GM23338 (cell line): ENCODE results near the gene KRTAP4-3. TPM values are rescaled to one million over a fixed set of nuclear protein-coding genes. Genes with fewer than 3 reads are reported as not detected.

ENCODE experiments used
- ATAC-seq: fragments of 200-7000 bp; cut with Tn5 transposase; 3 replicates; pipeline ENCODE4 v1.9.1; 2020
- DNase-seq: peaks from one replicate; pipeline ENCODE4 v3.0.0-alpha.2; 2015; ENCODE audit warnings: low spot score
- H2AFZ ChIP-seq: fragments of 200-600 bp; sonication (generic); 2 replicates; pipeline ENCODE4 v1.8.0; 2016; ENCODE audit warnings: antibody characterized with exemption, mild to moderate bottlenecking, moderate library complexity
- H3F3A ChIP-seq: fragments of 200-600 bp; sonication (generic); replicated peaks from 2 replicates; pipeline ENCODE4 v1.8.0; 2017; ENCODE audit warnings: antibody characterized with exemption, mixed run types, low read depth
- H3K27ac ChIP-seq: fragments of 200-600 bp; sonication (generic); 2 replicates; pipeline ENCODE4 v1.6.1; 2016; ENCODE audit warnings: low read depth
- H3K27me3 ChIP-seq: fragments of 200-600 bp; sonication (generic); 2 replicates; pipeline ENCODE4 v1.8.0; 2016; ENCODE audit warnings: mild to moderate bottlenecking, mixed run types, moderate library complexity; ENCODE audit not compliant: insufficient read depth
- H3K36me3 ChIP-seq: fragments of 200-600 bp; sonication (generic); 2 replicates; pipeline ENCODE4 v1.8.0; 2016; ENCODE audit warnings: mild to moderate bottlenecking; ENCODE audit not compliant: insufficient read depth
- H3K4me1 ChIP-seq: fragments of 200-600 bp; sonication (generic); 2 replicates; pipeline ENCODE4 v1.8.0; 2016; ENCODE audit warnings: mild to moderate bottlenecking, moderate library complexity; ENCODE audit not compliant: insufficient read depth
- H3K4me2 ChIP-seq: fragments of 200-600 bp; sonication (generic); 2 replicates; pipeline ENCODE4 v1.7.1; 2017; ENCODE audit warnings: mixed run types
- H3K4me3 ChIP-seq: fragments of 200-600 bp; sonication (generic); 2 replicates; pipeline ENCODE4 v1.6.1; 2016; ENCODE audit warnings: mixed run types
- H3K79me2 ChIP-seq: fragments of 200-600 bp; sonication (generic); replicated peaks from 2 replicates; pipeline ENCODE4 v1.8.0; 2017; ENCODE audit warnings: mild to moderate bottlenecking; ENCODE audit not compliant: insufficient read depth
- H3K9me2 ChIP-seq: fragments of 200-600 bp; sonication (generic); 2 replicates; pipeline ENCODE4 v1.8.0; 2017; ENCODE audit not compliant: insufficient read depth
- H4K20me1 ChIP-seq: fragments of 200-600 bp; sonication (generic); replicated peaks from 2 replicates; pipeline ENCODE4 v1.8.0; 2017; ENCODE audit warnings: mild to moderate bottlenecking; ENCODE audit not compliant: insufficient read depth
- H3K27ac Mint-ChIP-seq: 2 replicates; pipeline ENCODE4 v1.8.0; 2020; ENCODE audit warnings: inconsistent platforms, mild to moderate bottlenecking, moderate library complexity, mixed read lengths
- H3K27me3 Mint-ChIP-seq: 3 replicates; pipeline ENCODE4 v1.8.0; 2022; ENCODE audit warnings: low read depth, mild to moderate bottlenecking, moderate library complexity, mixed read lengths, inconsistent platforms; ENCODE audit not compliant: insufficient read depth, poor library complexity
- H3K36me3 Mint-ChIP-seq: 3 replicates; pipeline ENCODE4 v1.8.0; 2021; ENCODE audit warnings: low read depth, mild to moderate bottlenecking, inconsistent platforms, moderate library complexity, mixed read lengths
- H3K4me1 Mint-ChIP-seq: 3 replicates; pipeline ENCODE4 v1.8.0; 2020; ENCODE audit warnings: mild to moderate bottlenecking, inconsistent platforms, mixed read lengths
- H3K4me3 Mint-ChIP-seq: 3 replicates; pipeline ENCODE4 v1.8.0; 2021; ENCODE audit warnings: moderate library complexity, mild to moderate bottlenecking, inconsistent platforms, mixed read lengths
- H3K9me3 Mint-ChIP-seq: 3 replicates; pipeline ENCODE4 v1.8.0; 2020; ENCODE audit warnings: moderate library complexity, mild to moderate bottlenecking, inconsistent platforms, mixed read lengths
- CREB1 ChIP-seq: fragments of 250-450 bp; sonication (Bioruptor Pico); IDR thresholded peaks from 2 replicates; pipeline ENCODE4 v1.5.0; 2020; ENCODE audit warnings: low read depth, mild to moderate bottlenecking, moderate library complexity
- EZH2 ChIP-seq: fragments of 200-600 bp; sonication (generic); IDR thresholded peaks from one replicate; pipeline ENCODE4 v1.8.0; 2017; ENCODE audit warnings: antibody characterized with exemption, mild to moderate bottlenecking, low read depth; ENCODE audit not compliant: unreplicated experiment
- EZH2phosphoT487 ChIP-seq: fragments of 200-600 bp; sonication (generic); IDR thresholded peaks from one replicate; pipeline ENCODE4 v1.8.1; 2018; ENCODE audit warnings: antibody characterized with exemption; ENCODE audit not compliant: unreplicated experiment
- JUNB ChIP-seq: IDR thresholded peaks from one replicate; pipeline ENCODE4 v1.6.1; 2016; ENCODE audit warnings: antibody characterized with exemption; ENCODE audit not compliant: unreplicated experiment
- NANOG ChIP-seq: IDR thresholded peaks from 2 replicates; pipeline ENCODE4 v1.6.1; 2016; ENCODE audit warnings: antibody characterized with exemption, borderline replicate concordance
- POLR2AphosphoS5 ChIP-seq: IDR thresholded peaks from 2 replicates; pipeline ENCODE4 v1.6.1; 2016; ENCODE audit warnings: antibody characterized with exemption, low read depth
- STAT1 ChIP-seq: IDR thresholded peaks from one replicate; pipeline ENCODE4 v1.6.1; 2016; ENCODE audit warnings: antibody characterized with exemption; ENCODE audit not compliant: unreplicated experiment
- ZNF114 ChIP-seq: fragments of 250-450 bp; sonication (Bioruptor Pico); IDR thresholded peaks from 2 replicates; pipeline ENCODE4 v1.5.0; 2020; ENCODE audit warnings: mild to moderate bottlenecking, moderate library complexity
- ZNF331 ChIP-seq: fragments of 250-450 bp; sonication (Bioruptor Pico); IDR thresholded peaks from 2 replicates; pipeline ENCODE4 v1.5.0; 2020; ENCODE audit warnings: low read depth, mild to moderate bottlenecking, moderate library complexity
- polyA plus RNA-seq: library from polyadenylated mRNA; unstranded; fragments of >200 nt; fragmentation: Nextera tagmentation; extraction: Ambion mirVana; gene quantifications from 2 replicates; pipeline ENCODE4 v1.2.1, GENCODE V29; 2016
- total RNA-seq: library from RNA; depleted of rRNA; stranded (reverse); fragments of >200 nt; shearing (Covaris generic); gene quantifications from 2 replicates; pipeline ENCODE4 v1.2.3, GENCODE V29; 2014
- TF ChIP-seq, protein P1 (sequence below): IDR thresholded peaks from 2 replicates; pipeline ENCODE4 v1.6.1; 2016; ENCODE audit warnings: antibody characterized with exemption
- TF ChIP-seq, protein P2 (sequence below): fragments of 250-450 bp; sonication (Bioruptor Pico); IDR thresholded peaks from 2 replicates; pipeline ENCODE4 v1.5.0; 2020; ENCODE audit warnings: mild to moderate bottlenecking, moderate library complexity
- TF ChIP-seq, protein P3 (sequence below): IDR thresholded peaks from one replicate; pipeline ENCODE4 v1.6.1; 2018; ENCODE audit warnings: antibody characterized with exemption; ENCODE audit not compliant: unreplicated experiment
- TF ChIP-seq, protein P4 (sequence below), 2 experiments: fragments of 200-600 bp in 1 of 2; sonication (generic) in 1 of 2; conservative IDR thresholded peaks; 2 replicates each; pipeline versions ENCODE4 v1.5.1 to v1.6.1; 2016 to 2017; ENCODE audit warnings: antibody characterized with exemption in 2 of 2, low read depth in 2 of 2, mild to moderate bottlenecking in 2 of 2, moderate library complexity in 1 of 2

Gene KRTAP4-3
- total and polyA plus RNA-seq, 2 experiments from 2014 or later, result not detected

DNA sequence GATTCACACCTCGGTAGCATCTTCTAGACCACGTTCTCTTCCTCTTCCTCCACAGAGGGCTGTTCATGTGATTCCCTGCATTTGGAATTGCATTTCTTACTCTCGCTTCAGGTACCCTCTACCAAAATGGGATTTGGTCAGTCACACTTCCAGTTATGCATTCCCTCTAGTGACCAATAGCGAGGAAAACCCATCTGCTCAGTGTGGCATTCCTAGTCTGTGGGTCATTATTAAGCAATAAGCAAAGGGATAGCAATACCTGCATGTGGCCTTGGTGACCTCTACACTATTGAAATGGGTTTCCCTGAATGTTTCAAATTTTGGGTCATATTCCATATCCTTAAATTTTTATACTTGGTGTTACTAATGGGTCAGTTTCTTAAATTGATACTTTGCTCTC is 18.0 kb downstream of the KRTAP4-3 start:
- DNase-seq, result no peak
- 0 out of 2 replicates have a peak, but pooled peaks cover 3% of the 10 kb centered on the region for H3K4me1 ChIP-seq
- no peaks in the 10 kb centered on the region for H3K36me3 Mint-ChIP-seq
- peaks cover 3% of the 10 kb centered on the region; the same call in 2 of the 3 replicates for H3K4me1 Mint-ChIP-seq
- no peaks in the 10 kb centered on the region for H3K9me3 Mint-ChIP-seq
- TF ChIP-seq EZH2, result no peak
- no peak for TF ChIP-seq CREB1 (CRISPR knock-in tag)
- no peak for TF ChIP-seq JUNB
- no peak for TF ChIP-seq ZNF114 (CRISPR knock-in tag)
- TF ChIP-seq, protein P1, sequence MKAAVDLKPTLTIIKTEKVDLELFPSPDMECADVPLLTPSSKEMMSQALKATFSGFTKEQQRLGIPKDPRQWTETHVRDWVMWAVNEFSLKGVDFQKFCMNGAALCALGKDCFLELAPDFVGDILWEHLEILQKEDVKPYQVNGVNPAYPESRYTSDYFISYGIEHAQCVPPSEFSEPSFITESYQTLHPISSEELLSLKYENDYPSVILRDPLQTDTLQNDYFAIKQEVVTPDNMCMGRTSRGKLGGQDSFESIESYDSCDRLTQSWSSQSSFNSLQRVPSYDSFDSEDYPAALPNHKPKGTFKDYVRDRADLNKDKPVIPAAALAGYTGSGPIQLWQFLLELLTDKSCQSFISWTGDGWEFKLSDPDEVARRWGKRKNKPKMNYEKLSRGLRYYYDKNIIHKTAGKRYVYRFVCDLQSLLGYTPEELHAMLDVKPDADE, result no peak
- TF ChIP-seq, protein P2, sequence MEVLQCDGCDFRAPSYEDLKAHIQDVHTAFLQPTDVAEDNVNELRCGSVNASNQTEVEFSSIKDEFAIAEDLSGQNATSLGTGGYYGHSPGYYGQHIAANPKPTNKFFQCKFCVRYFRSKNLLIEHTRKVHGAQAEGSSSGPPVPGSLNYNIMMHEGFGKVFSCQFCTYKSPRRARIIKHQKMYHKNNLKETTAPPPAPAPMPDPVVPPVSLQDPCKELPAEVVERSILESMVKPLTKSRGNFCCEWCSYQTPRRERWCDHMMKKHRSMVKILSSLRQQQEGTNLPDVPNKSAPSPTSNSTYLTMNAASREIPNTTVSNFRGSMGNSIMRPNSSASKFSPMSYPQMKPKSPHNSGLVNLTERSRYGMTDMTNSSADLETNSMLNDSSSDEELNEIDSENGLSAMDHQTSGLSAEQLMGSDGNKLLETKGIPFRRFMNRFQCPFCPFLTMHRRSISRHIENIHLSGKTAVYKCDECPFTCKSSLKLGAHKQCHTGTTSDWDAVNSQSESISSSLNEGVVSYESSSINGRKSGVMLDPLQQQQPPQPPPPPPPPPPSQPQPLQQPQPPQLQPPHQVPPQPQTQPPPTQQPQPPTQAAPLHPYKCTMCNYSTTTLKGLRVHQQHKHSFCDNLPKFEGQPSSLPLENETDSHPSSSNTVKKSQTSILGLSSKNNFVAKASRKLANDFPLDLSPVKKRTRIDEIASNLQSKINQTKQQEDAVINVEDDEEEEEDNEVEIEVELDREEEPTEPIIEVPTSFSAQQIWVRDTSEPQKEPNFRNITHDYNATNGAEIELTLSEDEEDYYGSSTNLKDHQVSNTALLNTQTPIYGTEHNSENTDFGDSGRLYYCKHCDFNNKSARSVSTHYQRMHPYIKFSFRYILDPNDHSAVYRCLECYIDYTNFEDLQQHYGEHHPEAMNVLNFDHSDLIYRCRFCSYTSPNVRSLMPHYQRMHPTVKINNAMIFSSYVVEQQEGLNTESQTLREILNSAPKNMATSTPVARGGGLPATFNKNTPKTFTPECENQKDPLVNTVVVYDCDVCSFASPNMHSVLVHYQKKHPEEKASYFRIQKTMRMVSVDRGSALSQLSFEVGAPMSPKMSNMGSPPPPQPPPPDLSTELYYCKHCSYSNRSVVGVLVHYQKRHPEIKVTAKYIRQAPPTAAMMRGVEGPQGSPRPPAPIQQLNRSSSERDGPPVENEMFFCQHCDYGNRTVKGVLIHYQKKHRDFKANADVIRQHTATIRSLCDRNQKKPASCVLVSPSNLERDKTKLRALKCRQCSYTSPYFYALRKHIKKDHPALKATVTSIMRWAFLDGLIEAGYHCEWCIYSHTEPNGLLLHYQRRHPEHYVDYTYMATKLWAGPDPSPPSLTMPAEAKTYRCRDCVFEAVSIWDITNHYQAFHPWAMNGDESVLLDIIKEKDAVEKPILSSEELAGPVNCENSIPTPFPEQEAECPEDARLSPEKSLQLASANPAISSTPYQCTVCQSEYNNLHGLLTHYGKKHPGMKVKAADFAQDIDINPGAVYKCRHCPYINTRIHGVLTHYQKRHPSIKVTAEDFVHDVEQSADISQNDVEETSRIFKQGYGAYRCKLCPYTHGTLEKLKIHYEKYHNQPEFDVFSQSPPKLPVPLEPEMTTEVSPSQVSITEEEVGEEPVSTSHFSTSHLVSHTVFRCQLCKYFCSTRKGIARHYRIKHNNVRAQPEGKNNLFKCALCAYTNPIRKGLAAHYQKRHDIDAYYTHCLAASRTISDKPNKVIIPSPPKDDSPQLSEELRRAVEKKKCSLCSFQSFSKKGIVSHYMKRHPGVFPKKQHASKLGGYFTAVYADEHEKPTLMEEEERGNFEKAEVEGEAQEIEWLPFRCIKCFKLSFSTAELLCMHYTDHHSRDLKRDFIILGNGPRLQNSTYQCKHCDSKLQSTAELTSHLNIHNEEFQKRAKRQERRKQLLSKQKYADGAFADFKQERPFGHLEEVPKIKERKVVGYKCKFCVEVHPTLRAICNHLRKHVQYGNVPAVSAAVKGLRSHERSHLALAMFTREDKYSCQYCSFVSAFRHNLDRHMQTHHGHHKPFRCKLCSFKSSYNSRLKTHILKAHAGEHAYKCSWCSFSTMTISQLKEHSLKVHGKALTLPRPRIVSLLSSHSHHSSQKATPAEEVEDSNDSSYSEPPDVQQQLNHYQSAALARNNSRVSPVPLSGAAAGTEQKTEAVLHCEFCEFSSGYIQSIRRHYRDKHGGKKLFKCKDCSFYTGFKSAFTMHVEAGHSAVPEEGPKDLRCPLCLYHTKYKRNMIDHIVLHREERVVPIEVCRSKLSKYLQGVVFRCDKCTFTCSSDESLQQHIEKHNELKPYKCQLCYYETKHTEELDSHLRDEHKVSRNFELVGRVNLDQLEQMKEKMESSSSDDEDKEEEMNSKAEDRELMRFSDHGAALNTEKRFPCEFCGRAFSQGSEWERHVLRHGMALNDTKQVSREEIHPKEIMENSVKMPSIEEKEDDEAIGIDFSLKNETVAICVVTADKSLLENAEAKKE (CRISPR knock-in tag), result no peak
- TF ChIP-seq, protein P3, sequence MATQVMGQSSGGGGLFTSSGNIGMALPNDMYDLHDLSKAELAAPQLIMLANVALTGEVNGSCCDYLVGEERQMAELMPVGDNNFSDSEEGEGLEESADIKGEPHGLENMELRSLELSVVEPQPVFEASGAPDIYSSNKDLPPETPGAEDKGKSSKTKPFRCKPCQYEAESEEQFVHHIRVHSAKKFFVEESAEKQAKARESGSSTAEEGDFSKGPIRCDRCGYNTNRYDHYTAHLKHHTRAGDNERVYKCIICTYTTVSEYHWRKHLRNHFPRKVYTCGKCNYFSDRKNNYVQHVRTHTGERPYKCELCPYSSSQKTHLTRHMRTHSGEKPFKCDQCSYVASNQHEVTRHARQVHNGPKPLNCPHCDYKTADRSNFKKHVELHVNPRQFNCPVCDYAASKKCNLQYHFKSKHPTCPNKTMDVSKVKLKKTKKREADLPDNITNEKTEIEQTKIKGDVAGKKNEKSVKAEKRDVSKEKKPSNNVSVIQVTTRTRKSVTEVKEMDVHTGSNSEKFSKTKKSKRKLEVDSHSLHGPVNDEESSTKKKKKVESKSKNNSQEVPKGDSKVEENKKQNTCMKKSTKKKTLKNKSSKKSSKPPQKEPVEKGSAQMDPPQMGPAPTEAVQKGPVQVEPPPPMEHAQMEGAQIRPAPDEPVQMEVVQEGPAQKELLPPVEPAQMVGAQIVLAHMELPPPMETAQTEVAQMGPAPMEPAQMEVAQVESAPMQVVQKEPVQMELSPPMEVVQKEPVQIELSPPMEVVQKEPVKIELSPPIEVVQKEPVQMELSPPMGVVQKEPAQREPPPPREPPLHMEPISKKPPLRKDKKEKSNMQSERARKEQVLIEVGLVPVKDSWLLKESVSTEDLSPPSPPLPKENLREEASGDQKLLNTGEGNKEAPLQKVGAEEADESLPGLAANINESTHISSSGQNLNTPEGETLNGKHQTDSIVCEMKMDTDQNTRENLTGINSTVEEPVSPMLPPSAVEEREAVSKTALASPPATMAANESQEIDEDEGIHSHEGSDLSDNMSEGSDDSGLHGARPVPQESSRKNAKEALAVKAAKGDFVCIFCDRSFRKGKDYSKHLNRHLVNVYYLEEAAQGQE, result no peak
- TF ChIP-seq, protein P4, sequence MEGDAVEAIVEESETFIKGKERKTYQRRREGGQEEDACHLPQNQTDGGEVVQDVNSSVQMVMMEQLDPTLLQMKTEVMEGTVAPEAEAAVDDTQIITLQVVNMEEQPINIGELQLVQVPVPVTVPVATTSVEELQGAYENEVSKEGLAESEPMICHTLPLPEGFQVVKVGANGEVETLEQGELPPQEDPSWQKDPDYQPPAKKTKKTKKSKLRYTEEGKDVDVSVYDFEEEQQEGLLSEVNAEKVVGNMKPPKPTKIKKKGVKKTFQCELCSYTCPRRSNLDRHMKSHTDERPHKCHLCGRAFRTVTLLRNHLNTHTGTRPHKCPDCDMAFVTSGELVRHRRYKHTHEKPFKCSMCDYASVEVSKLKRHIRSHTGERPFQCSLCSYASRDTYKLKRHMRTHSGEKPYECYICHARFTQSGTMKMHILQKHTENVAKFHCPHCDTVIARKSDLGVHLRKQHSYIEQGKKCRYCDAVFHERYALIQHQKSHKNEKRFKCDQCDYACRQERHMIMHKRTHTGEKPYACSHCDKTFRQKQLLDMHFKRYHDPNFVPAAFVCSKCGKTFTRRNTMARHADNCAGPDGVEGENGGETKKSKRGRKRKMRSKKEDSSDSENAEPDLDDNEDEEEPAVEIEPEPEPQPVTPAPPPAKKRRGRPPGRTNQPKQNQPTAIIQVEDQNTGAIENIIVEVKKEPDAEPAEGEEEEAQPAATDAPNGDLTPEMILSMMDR (conservative IDR thresholded peaks at IDR 0.05; ENCODE audit: low read depth in 2 of 2), result no peak
- no peak for TF ChIP-seq POLR2AphosphoS5
- no peak for TF ChIP-seq EZH2phosphoT487
- TF ChIP-seq ZNF331, result no peak
- TF ChIP-seq NANOG, result no peak
- no peak for TF ChIP-seq STAT1
- no peak overlapping the region for H3K4me2 ChIP-seq
- H3K79me2 ChIP-seq, result no peaks in the 10 kb centered on the region
- no peak for ATAC-seq
- H3K27me3 ChIP-seq, result no peaks in the 10 kb centered on the region
- H3K27ac ChIP-seq, result no peak overlapping the region
- H2AFZ ChIP-seq, result no peak overlapping the region
- no peaks in the 10 kb centered on the region for H3K9me2 ChIP-seq
- no peak overlapping the region for H3K27ac Mint-ChIP-seq
- no peak overlapping the region for H3K4me3 Mint-ChIP-seq
- no peaks in the 10 kb centered on the region for H3K36me3 ChIP-seq
- no peaks in the 10 kb centered on the region for H3F3A ChIP-seq
- H3K4me3 ChIP-seq, result no peak overlapping the region
- H3K27me3 Mint-ChIP-seq, result peaks cover 5% of the 10 kb centered on the region
- no peaks in the 10 kb centered on the region for H4K20me1 ChIP-seq
